ENCODE measurements around the gene MTA1.

Gene MTA1

DNA sequence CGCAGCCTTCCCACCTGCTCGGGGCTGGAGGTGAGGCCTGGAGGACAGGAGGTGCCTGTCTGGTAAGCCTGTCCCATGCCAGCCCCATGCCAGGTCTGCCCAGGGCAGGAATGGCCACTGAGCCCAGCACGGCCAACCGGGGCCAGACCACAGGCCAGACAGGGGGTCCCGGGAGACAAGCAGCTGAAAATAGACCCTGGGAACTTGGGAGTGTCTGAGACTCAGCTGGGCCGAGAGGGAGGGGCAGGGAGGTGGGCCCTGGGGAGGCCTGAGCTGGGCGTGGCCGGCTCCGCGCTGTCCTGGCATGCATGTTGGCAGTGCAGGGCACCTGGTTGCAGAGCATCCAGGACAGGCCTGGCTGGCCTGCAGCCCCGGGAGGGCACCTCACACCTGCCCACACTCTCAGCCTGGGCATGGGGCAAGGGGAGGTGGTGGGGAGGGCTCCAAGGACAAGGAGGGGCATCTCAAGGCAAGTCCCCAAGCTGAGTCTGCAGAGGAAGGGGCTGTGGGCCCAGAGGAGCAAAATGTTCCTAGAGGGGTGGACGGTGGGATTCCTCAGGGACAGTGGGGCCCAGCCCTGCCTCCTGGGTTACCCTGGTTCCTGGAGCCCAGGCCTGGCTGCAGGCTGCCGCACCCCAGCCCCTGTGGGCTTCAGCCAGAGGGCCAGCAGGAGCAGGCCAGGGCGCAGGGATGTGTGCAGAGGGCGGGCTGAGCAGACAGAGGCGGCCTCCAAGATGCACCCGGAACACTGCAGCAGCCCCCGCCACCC lies 63.9 kb downstream of the MTA1 start:
- no peak for DNase-seq (ENCODE audit: low spot score)
- in situ Hi-C loops (cut with MboI; ENCODE audit: low sequenced_read_pairs, unreplicated experiment) = loop anchor here (10.0 kb wide), 1 partner anchor 109 kb away; no protein-coding TSS in a partner anchor
- TF ChIP-seq, protein P1, sequence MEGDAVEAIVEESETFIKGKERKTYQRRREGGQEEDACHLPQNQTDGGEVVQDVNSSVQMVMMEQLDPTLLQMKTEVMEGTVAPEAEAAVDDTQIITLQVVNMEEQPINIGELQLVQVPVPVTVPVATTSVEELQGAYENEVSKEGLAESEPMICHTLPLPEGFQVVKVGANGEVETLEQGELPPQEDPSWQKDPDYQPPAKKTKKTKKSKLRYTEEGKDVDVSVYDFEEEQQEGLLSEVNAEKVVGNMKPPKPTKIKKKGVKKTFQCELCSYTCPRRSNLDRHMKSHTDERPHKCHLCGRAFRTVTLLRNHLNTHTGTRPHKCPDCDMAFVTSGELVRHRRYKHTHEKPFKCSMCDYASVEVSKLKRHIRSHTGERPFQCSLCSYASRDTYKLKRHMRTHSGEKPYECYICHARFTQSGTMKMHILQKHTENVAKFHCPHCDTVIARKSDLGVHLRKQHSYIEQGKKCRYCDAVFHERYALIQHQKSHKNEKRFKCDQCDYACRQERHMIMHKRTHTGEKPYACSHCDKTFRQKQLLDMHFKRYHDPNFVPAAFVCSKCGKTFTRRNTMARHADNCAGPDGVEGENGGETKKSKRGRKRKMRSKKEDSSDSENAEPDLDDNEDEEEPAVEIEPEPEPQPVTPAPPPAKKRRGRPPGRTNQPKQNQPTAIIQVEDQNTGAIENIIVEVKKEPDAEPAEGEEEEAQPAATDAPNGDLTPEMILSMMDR (IDR thresholded peaks at IDR 0.05; ENCODE audit: borderline replicate concordance, control extremely low read depth, extremely low read depth, insufficient read depth, missing control alignments) = no peak

GRCh38 chr14:105484069-105484996 lies 64.7 kb downstream of the MTA1 start:
- TF ChIP-seq, protein P1 (IDR thresholded peaks at IDR 0.05; ENCODE audit: borderline replicate concordance, control extremely low read depth, extremely low read depth, insufficient read depth, missing control alignments) = no peak
- DNase-seq (ENCODE audit: low spot score) = no peak
- in situ Hi-C loops (cut with MboI; ENCODE audit: low sequenced_read_pairs, unreplicated experiment) = loop anchor here (10.0 kb wide), 1 partner anchor 110 kb away; no protein-coding TSS in a partner anchor

GRCh38 chr14:105484997-105485393 lies 65.4 kb downstream of the MTA1 start:
- in situ Hi-C loops (cut with MboI; ENCODE audit: low sequenced_read_pairs, unreplicated experiment) = loop anchor here (10.0 kb wide), 1 partner anchor 110 kb away; no protein-coding TSS in a partner anchor

DNA sequence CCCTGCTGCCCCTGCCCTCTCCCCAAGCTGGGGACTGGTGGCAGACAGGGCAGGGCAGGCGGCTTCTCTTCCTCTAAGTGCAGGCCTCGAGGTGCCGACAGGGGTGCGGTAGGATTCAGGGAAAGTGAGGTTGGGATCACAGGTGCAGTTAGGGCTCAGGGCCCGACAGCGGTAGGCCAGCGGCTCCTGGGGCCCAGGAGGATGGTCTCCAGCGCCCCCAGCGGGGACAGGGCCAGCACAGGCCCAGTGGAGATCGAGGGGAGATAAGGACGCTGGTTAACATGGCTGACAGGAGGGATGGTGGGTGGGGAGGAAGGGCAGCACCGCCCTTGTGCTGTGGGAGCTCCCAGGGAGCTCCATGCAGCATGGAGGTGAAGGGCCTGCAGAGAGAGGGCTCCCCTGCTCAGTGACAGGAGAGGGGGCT lies 66.1 kb downstream of the MTA1 start:
- peak; percentile 71 for DNase-seq (ENCODE audit: low spot score)
- TF ChIP-seq, protein P1 (IDR thresholded peaks at IDR 0.05; ENCODE audit: borderline replicate concordance, control extremely low read depth, extremely low read depth, insufficient read depth, missing control alignments) = peak; percentile 31
- in situ Hi-C loops (cut with MboI; ENCODE audit: low sequenced_read_pairs, unreplicated experiment) = loop anchor here (10.0 kb wide), 1 partner anchor 111 kb away; no protein-coding TSS in a partner anchor

More at GRCh38 chr14:105484997-105485393, 65.4 kb downstream of the MTA1 start:
- TF ChIP-seq, protein P1 (IDR thresholded peaks at IDR 0.05; ENCODE audit: borderline replicate concordance, control extremely low read depth, extremely low read depth, insufficient read depth, missing control alignments) = no peak
- DNase-seq (ENCODE audit: low spot score) = no peak

- DNase-seq (ENCODE audit: low spot score) = no peak
- TF ChIP-seq, protein P1 (IDR thresholded peaks at IDR 0.05; ENCODE audit: borderline replicate concordance, control extremely low read depth, extremely low read depth, insufficient read depth, missing control alignments) = no peak
- in situ Hi-C loops (cut with MboI; ENCODE audit: low sequenced_read_pairs, unreplicated experiment) = loop anchor here (10.0 kb wide), 1 partner anchor 112 kb away; no protein-coding TSS in a partner anchor
Measured at GRCh38 chr14:105486163-105486973, 66.7 kb downstream of the MTA1 start, which contains the start of gene CRIP1. CRIP1 (plus strand) TSS chr14:105486886; CDS start chr14:105487260, 374 bp downstream.
